Thyroid gland (tissue), 4 donors: Measurements from ENCODE around the gene C1QB. TPM values are rescaled to one million over a fixed set of nuclear protein-coding genes. Genes with fewer than 3 reads are reported as not detected.

Experiments
- DNase-seq, 2 donors: peaks; one replicate each; pipeline ENCODE4 v3.0.0-alpha.2; 2019
- H3K27ac ChIP-seq, 3 donors: fragments of 200-600 bp; sonication (generic); 1 replicate in 2 of 3; 2 replicates in 1 of 3; pipeline ENCODE4 v1.5.1; 2016 to 2019; ENCODE audit warnings: mild to moderate bottlenecking in 1 of 3, moderate library complexity in 1 of 3
- H3K27me3 ChIP-seq: fragments of 200-600 bp; sonication (generic); one replicate; pipeline ENCODE4 v1.5.1; 2019
- H3K36me3 ChIP-seq, 2 donors: fragments of 200-600 bp; sonication (generic); one replicate each; pipeline ENCODE4 v1.5.1; 2016 to 2019
- H3K4me1 ChIP-seq, 2 donors: fragments of 200-600 bp; sonication (generic); one replicate each; pipeline ENCODE4 v1.5.1; 2017 to 2019
- H3K4me3 ChIP-seq, 3 donors: fragments of 200-600 bp; sonication (generic); replicated peaks in 1 of 3; 1 replicate in 2 of 3; 2 replicates in 1 of 3; pipeline ENCODE4 v1.5.1; 2016; ENCODE audit warnings: mild to moderate bottlenecking in 1 of 3
- H3K9me3 ChIP-seq: fragments of 200-600 bp; sonication (generic); one replicate; pipeline ENCODE4 v1.5.1; 2017
- POLR2A ChIP-seq, 2 donors: fragments of 450-650 bp; IDR thresholded peaks; one replicate each; pipeline ENCODE4 v1.6.1; 2017; ENCODE audit warnings: antibody characterized with exemption in 2 of 2, mild to moderate bottlenecking in 2 of 2, moderate library complexity in 1 of 2
- WGBS, 2 donors: methylation state at CpG; one replicate each; pipeline ENCODE4 v1.1.5; 2017; 5-methylcytosine and 5-hydroxymethylcytosine counted together
- intact Hi-C: fragments of 100-400 bp; cut with DNase I; formaldehyde crosslinking; loops from one replicate; pipeline ENCODE4 v1.15.1; 2023
- total RNA-seq, 4 donors: library from RNA; depleted of rRNA; stranded (reverse); fragments of >200 nt; gene quantifications; one replicate each; pipeline ENCODE4 v1.2.3, GENCODE V29; 2016
- TF ChIP-seq, protein P1 (sequence below), 6 experiments: fragments of 200-600 bp in 3 of 6; fragments of 450-650 bp in 3 of 6; sonication (generic) in 3 of 6; IDR thresholded peaks; one replicate each; pipeline ENCODE4 v1.5.1; 2016 to 2019; ENCODE audit warnings: antibody characterized with exemption in 6 of 6, mild to moderate bottlenecking in 2 of 6, inconsistent platforms in 1 of 6, moderate library complexity in 1 of 6

Gene C1QB
- total RNA-seq, 4 donors from 2014 or later: 83.4 to 258 (median 146) TPM

DNA sequence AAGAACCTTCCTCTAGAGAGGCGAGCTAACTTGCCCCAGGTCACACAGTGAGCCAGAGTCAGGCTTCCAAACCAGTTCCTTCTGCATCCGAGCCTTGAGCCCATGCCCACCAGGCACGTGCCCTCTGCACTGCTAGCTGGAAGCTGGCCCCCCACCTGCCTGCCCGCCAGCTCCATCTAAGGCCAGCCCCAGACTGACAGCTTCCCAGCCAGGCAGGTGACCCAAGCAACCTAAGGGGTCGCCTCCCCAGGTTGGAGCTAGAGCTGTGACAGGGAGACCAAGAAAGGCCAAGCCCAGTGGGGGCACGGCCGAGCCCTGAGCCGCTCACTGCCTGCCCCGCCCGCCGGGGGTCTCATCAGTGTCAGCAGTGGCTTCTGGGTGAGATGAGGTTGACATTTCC lies 36.5 kb upstream of the C1QB start:
- no peaks in the 10 kb centered on the region for H3K36me3 ChIP-seq
- DNase-seq: no peak
- no peaks in the 10 kb centered on the region for H3K27me3 ChIP-seq
- H3K4me3 ChIP-seq: no peak overlapping the region
- H3K27ac ChIP-seq: no peak overlapping the region
- WGBS, 2 donors: 47 to 55% methylated on average over 3 to 6 of the region's 11 CpGs
- H3K9me3 ChIP-seq: no peaks in the 10 kb centered on the region
- no peak for TF ChIP-seq POLR2A (IDR thresholded peaks at IDR 0.05)
- TF ChIP-seq, protein P1, sequence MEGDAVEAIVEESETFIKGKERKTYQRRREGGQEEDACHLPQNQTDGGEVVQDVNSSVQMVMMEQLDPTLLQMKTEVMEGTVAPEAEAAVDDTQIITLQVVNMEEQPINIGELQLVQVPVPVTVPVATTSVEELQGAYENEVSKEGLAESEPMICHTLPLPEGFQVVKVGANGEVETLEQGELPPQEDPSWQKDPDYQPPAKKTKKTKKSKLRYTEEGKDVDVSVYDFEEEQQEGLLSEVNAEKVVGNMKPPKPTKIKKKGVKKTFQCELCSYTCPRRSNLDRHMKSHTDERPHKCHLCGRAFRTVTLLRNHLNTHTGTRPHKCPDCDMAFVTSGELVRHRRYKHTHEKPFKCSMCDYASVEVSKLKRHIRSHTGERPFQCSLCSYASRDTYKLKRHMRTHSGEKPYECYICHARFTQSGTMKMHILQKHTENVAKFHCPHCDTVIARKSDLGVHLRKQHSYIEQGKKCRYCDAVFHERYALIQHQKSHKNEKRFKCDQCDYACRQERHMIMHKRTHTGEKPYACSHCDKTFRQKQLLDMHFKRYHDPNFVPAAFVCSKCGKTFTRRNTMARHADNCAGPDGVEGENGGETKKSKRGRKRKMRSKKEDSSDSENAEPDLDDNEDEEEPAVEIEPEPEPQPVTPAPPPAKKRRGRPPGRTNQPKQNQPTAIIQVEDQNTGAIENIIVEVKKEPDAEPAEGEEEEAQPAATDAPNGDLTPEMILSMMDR (IDR thresholded peaks at IDR 0.05): no peak
- intact Hi-C loops: no loop called here
- no peaks in the 10 kb centered on the region for H3K4me1 ChIP-seq

DNA sequence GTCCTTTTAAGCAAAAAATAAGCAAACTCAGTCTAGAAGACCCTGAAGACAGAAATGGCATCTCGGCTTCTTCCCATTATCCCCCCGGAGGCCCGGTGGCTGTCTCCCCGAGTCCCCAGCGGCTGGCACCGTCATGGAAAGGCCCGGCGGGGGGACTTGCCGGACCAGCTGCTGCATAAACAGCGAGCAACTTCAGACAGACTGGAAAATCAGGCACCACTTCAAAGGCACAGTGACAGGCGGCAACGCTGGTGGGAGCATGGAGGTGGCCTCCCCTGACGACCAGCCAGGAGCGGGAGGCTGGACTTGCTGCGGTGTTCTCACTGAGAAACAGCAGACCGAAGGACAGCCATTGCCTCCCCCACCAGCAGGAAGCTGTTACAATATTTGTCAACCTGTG lies 35.0 kb upstream of the C1QB start:
- Histone ChIP-seq H3K27me3 (no peaks in the 10 kb centered on the region), H3K4me3 (no peak overlapping the region), H3K27ac (no peak overlapping the region), H3K9me3 (no peaks in the 10 kb centered on the region), H3K4me1 (no peaks in the 10 kb centered on the region), H3K36me3 (no peaks in the 10 kb centered on the region)
- intact Hi-C loops: no loop called here
- 11 to 20% methylated on average over 10 to 16 of the region's 16 CpGs for WGBS, 2 donors
- DNase-seq: no peak
- TF ChIP-seq POLR2A (IDR thresholded peaks at IDR 0.05): no peak
- TF ChIP-seq, protein P1 (IDR thresholded peaks at IDR 0.05): no peak

DNA sequence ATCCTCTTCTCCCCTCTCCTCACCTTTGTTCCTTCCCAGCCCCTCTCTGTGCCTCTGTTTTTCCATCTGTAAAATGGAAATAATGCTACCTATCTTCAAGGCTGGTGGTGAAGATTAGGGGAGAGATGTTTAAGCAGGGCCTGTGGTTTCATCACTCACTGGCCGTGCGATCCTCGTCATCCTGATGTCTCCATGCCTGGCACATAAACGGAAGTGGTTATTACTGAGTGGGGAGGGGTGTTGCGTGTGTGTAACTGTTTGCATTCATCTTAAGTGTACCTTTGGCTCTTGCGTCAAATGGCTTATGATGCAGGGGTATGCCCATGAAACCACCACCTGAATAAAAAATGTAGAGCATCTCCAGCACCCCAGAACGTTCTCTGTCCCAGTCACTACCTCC lies 33.8 kb upstream of the C1QB start:
- H3K4me1 ChIP-seq: no peaks in the 10 kb centered on the region
- no peak for DNase-seq
- no peak overlapping the region for H3K4me3 ChIP-seq
- H3K27me3 ChIP-seq: no peaks in the 10 kb centered on the region
- TF ChIP-seq, protein P1 (IDR thresholded peaks at IDR 0.05): no peak
- no peak for TF ChIP-seq POLR2A (IDR thresholded peaks at IDR 0.05)
- intact Hi-C loops: no loop called here
- no peaks in the 10 kb centered on the region for H3K9me3 ChIP-seq
- H3K27ac ChIP-seq: no peak overlapping the region
- H3K36me3 ChIP-seq: no peaks in the 10 kb centered on the region
- WGBS, 2 donors: 80 to 88% methylated on average over 7 of the region's 7 CpGs

DNA sequence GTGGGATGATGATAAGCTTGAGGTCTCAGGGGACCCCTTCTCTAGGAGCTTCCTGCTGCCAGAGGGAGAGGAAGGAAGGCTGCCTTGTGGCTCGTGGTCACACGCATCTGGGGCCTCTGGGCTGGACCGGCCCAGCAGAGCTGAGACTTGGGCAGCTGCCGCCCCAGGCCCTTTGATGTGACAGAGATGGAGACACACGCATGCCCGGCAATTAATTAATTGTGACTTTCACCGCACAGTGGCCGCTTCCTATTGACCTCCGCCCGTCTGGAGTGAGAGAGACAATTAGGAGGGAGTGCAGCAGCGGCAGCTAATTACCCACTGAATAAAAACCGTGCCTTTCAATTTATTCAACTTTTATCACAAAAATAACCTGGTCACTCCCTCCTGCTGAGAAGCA lies 33.2 kb upstream of the C1QB start:
- Histone ChIP-seq H3K27ac (no peak overlapping the region), H3K4me1 (no peaks in the 10 kb centered on the region), H3K36me3 (no peaks in the 10 kb centered on the region), H3K4me3 (no peak overlapping the region), H3K9me3 (no peaks in the 10 kb centered on the region), H3K27me3 (no peaks in the 10 kb centered on the region)
- no peak for DNase-seq
- TF ChIP-seq, protein P1 (IDR thresholded peaks at IDR 0.05): no peak
- TF ChIP-seq POLR2A (IDR thresholded peaks at IDR 0.05): no peak
- 71 to 80% methylated on average over 8 to 12 of the region's 12 CpGs for WGBS, 2 donors
- intact Hi-C loops: no loop called here

DNA sequence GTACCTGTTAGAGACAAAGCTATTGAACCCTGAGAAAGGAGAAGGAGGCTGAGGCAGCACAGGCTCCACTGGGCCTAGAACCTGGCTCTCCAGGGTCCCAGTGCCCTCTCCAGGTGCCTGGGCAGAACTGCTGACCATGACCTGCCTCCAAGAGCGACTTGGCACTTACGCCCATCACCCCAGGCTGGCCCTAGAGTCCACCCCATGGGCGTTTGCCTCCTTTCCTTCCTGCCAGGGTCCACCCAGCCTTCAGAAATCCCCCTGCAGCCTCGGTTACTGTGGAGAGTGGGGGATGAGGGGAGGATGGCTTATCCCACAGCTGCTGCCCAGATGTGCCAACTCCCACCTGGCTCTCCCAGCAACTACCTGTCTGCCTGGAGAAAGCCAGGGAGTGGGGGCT lies 31.3 kb upstream of the C1QB start:
- no peaks in the 10 kb centered on the region for H3K9me3 ChIP-seq
- H3K36me3 ChIP-seq: no peaks in the 10 kb centered on the region
- WGBS, 2 donors: 60 to 80% methylated on average over 1 to 3 of the region's 4 CpGs
- H3K27me3 ChIP-seq: no peaks in the 10 kb centered on the region
- no peak for TF ChIP-seq POLR2A (IDR thresholded peaks at IDR 0.05)
- TF ChIP-seq, protein P1 (IDR thresholded peaks at IDR 0.05): no peak
- no peaks in the 10 kb centered on the region for H3K4me1 ChIP-seq
- intact Hi-C loops: no loop called here
- no peak for DNase-seq
- no peak overlapping the region for H3K27ac ChIP-seq
- no peak overlapping the region for H3K4me3 ChIP-seq
